Measurements from ENCODE around the gene FLNA. TPM values are rescaled to one million over a fixed set of nuclear protein-coding genes. Genes with fewer than 3 reads are reported as not detected.

Gene FLNA
- total RNA-seq, 1 donor: 1,365 TPM

GRCh38 chrX:154379569-154379951 lies 5.1 kb upstream of the FLNA start:
- no peak for DNase-seq (ENCODE audit: low read depth)
- H3K4me3 ChIP-seq (ENCODE audit: low read depth, low read length): peak overlapping the region; percentile 75
- no peak for TF ChIP-seq CTCF (IDR thresholded peaks at IDR 0.05; ENCODE audit: insufficient read depth, low read length)

GRCh38 chrX:154378799-154379568 lies 4.5 kb upstream of the FLNA start, which contains the start of gene EMD:
Gene EMD, plus strand, starts transcription at chrX:154379295. Its CDS starts 190 bp downstream, at chrX:154379485.
- no peak for TF ChIP-seq CTCF (IDR thresholded peaks at IDR 0.05; ENCODE audit: insufficient read depth, low read length)
- H3K4me3 ChIP-seq (ENCODE audit: low read depth, low read length): peak within 1 kb of the TSS; percentile 75
- peak; percentile 95 for DNase-seq (ENCODE audit: low read depth)

GRCh38 chrX:154378059-154378798 lies 3.8 kb upstream of the FLNA start:
- TF ChIP-seq CTCF (IDR thresholded peaks at IDR 0.05; ENCODE audit: insufficient read depth, low read length): no peak
- no peak for DNase-seq (ENCODE audit: low read depth)
- H3K4me3 ChIP-seq (ENCODE audit: low read depth, low read length): peak overlapping the region; percentile 59

GRCh38 chrX:154376774-154377173 lies 2.3 kb upstream of the FLNA start:
- peak; percentile 16 for DNase-seq (ENCODE audit: low read depth)
- no peak overlapping the region for H3K4me3 ChIP-seq (ENCODE audit: low read depth, low read length)
- TF ChIP-seq CTCF (IDR thresholded peaks at IDR 0.05; ENCODE audit: insufficient read depth, low read length): no peak

GRCh38 chrX:154375156-154375504 lies 696 bp upstream of the FLNA start:
- no peak for TF ChIP-seq CTCF (IDR thresholded peaks at IDR 0.05; ENCODE audit: insufficient read depth, low read length)
- no peak overlapping the region for H3K4me3 ChIP-seq (ENCODE audit: low read depth, low read length)
- no peak for DNase-seq (ENCODE audit: low read depth)

- TF ChIP-seq CTCF (IDR thresholded peaks at IDR 0.05; ENCODE audit: insufficient read depth, low read length): peak; percentile 40
- H3K4me3 ChIP-seq (ENCODE audit: low read depth, low read length): peak overlapping the region; percentile 65
- peak; percentile 80 for DNase-seq (ENCODE audit: low read depth)
Measured at GRCh38 chrX:154373340-154374306, 811 bp downstream of the FLNA start.

Data from fibroblast of the aortic adventitia (primary cell).